Activated CD8-positive, alpha-beta memory T cell treated with anti-CD3 and anti-CD28 coated beads for 1 hour (primary cell): Measurements from ENCODE around the gene MED12L.

ENCODE experiments used
- DNase-seq, 2 donors: peaks; one replicate each; pipeline ENCODE4 v3.0.0-alpha.2; 2020; ENCODE audit warnings: low read depth in 1 of 2; ENCODE audit errors: extremely low read depth in 1 of 2

MED12L gene

DNA sequence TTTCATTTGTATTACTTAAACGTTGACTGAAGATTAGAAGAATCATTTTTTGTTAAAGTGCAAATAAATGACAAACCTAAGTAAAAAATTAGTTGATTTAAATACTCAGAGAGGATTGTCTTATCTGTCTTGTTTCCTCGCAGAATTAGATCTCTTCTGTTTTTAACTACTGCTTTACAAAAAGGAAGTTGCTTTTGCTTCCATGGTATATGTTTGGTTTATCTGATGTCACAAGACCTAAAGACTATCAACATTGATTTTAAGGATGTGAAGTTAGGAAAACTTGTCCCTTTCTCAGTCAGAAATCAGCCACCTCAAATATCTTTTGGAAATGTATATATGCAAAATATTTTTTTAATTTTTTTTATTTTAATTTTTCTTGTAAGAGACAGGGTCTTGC lies 88.9 kb downstream of the MED12L start:
- no peak for DNase-seq

DNA sequence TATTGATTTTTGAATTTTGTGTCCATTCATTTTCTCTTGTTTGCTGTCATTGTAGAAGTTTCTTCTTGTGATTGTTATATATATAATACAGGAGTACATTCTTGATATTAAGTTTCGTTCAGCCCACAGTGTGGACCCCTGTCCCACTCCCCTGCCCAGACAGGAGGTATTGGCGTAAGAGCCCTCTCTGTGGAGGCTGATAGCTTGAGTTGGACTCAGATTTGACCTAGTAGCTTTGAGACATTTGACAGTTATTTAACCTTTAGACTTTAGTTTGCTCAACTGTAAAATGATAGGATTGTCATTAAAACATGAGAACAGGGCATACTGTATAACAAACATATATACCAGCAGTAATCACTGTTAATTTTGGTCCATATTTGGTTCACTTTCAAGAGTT lies 90.5 kb downstream of the MED12L start:
- no peak for DNase-seq

DNA sequence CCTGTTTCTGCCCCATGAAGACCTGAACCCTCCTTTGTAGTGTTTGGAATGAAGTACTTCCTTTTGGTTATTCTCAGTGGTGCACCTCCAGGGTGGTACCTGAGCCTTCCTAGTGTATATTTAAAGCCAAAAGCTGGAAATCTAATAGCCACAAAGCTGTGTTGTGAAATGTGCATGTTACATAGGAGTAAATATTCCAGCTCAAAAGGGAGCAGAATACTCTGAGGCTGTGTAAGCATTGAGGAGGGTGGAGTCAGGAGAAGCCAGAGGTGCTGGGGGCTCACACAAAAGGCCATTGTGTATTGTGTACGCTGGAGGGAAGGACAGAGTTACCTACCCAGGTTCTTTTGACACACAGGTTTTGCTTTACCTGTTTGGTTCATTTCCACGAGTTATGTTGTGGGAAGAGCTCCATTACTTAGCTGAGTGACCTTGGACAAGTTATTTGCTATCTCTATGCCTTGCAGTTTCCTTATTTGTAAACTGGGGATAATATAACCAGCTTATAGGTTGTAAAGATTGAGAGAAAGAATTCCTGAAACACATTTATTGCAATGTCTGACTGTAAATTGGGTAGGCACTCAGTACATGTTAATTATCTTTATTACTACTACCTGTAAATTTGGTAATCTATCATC lies 92.9 kb downstream of the MED12L start:
- DNase-seq: no peak

DNA sequence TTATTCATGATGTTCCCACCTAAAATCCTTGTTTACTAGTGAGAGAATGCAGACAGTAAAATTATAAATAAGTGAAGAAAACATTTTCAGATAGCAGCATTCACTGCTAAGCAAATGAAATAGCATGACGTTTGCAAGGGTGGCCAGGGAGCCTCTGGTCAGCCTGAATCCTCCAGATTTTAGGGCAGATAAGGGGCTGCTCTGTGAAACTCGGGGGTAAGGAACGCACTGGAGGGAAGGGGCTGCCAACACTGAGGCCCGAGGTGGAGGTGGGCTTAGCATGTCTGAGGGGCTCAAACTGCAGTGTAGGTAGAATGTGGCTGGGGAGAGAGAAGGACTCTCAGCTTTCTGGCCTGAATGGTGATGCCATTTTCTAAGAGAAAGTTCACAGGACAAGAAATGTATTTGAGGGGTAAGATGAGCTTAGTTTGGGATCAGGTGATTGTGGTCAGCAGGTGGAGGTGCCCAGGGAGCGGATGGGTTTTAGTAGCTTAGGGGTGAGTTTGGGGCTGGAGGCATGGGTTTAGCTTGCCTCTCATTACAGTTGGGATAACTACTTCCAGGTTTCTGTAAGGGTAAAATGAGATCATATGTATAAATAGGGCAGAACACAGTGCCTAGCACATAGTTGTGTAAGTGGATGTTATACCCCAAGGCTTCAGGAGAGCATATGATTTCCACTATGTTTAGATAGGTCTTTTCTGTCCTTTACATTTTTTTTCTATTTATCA lies 97.0 kb downstream of the MED12L start:
- DNase-seq: no peak

DNA sequence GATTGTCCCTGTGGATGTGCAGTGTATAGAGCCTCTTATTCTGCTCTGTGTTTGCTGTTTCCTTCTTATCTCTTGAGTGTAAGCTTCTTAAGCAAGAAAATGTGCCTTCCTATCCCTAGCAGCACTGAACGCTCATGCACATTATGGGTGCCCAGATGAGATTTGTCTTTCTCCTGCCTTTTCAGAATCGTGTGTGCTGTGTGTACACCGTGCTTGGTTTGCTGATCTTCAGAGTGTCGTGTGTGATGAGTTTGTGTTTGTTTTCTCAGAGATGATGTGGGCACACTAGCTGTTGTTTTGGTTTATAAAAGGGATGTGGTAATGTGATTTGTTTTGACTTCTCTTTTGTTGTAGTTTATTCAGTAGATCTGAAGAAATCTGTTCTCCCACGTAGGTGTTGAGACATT lies 97.8 kb downstream of the MED12L start:
- no peak for DNase-seq

DNA sequence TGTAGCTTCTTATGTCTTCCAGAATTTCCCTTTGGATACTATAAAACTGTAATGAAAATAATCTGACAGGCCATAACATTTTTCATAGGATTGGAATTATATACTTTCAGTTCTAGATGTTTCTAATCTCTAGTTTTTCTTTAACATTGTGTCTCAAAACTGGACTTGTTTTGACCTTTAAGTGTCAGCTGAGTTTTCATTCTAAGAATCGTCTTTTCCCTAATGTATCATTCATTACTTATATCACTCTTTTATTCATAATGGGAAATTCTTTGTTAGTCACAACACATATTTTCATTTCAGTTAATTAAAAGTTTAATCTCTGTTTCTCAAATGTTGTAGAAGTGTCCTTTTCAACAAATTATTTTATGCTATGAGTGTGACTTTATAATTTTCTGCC lies 105.6 kb downstream of the MED12L start:
- no peak for DNase-seq

DNA sequence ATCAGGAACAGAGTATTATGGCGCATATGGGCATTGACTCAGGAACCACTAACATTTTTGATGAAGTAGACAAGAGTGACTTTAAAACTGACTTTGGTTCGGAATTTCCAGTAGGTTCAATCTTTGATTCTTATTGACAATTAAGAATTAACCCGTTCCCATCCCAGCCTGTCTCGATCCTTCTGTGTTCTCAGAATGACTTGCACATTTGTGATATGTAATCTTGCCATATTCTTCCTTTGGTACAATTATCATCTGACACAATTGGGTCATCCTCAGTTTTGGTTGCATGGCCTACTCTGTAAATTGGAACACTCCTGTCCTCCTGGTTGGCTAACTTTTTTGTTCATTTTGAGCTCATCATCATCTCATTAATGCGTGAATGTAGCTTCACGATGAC lies 107.1 kb downstream of the MED12L start:
- no peak for DNase-seq

DNA sequence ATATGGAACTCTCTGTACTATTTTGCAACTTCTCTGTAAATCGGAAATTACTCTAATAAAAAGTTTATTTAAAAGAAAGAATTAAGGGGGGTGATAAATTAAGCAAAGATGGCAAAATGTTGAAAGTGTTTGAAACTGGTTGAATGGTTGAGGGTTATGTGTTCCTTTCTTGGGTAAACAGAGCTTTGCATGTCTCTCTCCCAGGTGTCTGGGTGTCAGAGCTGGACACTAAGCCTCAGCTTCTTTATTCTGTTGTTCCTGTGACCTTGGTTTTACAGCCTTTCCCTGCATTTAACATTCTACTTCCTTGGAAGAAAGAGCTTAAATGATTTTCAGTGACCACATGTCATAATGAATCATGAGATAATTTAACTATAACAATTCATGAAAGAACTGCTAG lies 110.4 kb downstream of the MED12L start:
- no peak for DNase-seq

DNA sequence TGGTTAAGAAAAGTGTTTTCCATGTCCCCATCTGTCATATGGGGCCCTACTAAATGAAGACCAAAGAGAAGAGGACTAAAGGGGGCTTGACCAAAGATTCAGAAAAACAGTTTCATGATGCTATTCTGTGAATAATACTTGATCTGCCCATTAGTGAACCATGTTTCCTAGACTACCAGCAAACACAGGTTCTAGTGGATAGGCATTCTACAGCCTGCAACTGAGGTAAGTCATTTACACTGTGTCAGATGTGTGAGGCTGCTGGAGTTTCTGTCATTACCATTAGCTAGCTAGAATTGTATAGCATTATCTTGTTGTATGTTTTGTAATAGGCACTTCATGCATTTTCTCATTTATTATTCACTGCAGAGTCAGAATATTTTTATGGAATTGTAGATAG lies 111.0 kb downstream of the MED12L start:
- no peak for DNase-seq

DNA sequence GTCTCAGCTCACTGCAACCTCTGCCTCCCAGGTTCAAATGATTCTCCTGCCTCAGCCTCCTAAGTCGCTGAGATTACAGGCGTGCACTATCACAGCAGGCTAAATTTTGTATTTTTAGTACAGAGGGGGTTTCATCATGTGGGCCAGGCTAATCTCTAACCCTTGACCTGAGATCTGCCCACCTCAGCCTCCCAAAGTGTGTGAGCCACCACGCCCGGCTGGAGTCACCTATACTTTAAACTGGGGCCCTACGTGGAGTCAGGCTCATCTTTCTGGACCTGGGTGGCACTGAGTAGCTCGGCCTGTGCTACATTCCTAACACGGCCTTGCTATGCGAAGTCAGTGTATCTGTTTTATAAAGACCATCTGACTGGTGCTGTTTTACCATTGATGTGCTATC lies 111.8 kb downstream of the MED12L start:
- no peak for DNase-seq

DNA sequence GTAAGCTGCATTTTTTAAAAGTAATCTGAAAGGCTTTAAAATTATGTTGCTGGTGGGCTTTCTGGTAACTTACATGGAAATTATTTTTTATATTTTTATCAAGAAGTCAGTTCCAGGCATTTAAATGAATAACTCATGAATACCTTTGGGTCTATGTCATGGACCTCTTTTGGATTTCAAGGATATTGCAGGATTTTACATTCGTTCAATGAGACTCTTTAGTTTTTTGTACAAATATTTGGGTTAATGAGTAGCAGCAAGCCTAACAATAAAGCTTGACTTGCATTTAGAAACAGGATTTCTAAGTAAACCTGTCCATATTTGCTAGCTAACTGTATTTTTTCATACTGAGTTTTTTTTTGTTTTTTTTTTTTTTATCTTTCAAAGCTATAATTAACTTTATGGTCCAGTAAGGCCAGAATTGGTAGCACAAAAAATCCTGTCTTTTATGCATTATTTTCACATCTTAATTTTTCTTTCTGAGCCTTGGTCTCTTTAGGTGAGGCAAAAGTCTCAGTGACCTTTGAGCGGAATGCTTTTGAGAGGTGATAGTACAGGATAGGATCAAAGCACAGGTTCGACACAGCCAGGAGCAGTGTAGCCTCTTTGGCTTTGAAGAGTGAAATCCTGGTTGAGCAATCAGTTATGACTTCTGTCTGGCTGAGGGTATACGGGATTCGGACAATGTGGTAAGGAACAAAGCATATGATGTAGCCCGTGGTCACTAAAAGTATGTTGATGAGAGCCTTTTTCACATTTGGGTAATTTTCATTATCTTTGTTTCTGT lies 112.7 kb downstream of the MED12L start:
- DNase-seq: no peak

DNA sequence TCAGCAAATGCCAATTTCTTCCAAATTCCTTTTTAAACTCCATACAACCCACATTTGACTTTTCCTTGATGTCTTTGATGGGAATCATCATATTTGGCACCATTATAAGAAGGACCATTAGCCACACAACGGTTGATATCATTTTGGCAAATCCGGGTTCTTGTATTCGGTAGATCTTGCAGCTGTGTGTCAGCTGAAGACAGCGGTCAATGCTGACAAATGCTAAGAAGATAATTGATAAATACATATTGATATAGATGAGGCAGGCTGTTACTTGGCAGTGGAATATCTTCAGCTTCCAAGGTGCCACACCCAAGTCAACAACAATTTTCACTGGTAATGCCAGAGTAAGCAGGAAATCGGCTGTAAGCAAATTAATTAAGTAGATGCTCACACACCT lies 113.4 kb downstream of the MED12L start:
- DNase-seq: no peak

DNA sequence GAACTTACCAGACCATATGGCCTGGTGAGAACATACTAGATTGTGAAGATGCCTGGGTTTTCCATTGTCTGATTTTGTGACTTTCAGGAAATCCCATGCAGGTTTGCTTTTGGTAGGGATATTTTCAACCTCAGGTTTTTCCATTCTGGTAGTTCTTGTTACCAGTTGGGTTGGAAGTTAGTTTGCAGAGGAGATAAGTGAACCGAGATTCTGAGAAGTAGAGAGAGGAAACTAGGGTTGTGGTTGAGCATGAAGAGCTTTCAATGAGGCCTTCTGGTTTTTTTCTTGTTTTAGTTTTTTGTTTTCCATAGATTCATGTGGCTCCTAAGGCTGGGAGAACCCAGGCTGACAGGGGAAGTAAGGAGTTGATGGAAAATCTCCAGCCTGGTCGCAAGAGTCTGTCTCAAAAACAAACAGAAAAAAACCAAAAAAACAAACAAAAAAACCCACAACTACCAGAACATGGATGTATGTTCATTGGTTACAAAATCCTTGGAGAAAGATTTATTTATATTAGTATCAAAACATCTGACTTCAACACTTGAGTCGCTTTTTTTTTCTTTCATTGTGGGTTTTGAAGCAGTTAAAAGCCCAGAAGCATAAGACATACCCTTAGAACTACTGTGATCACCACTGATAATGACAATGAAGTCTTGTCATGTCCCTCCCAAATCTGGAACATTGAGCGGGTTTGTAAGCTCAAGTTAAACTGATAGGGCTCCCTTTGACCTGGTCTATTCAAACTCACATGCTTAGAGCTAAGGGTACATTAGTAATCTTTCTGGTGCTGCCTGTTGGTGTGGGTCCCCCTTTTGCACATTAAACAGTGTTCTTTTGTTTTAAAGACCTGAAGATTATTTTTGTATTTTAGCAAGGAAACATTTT lies 114.3 kb downstream of the MED12L start:
- DNase-seq: no peak

DNA sequence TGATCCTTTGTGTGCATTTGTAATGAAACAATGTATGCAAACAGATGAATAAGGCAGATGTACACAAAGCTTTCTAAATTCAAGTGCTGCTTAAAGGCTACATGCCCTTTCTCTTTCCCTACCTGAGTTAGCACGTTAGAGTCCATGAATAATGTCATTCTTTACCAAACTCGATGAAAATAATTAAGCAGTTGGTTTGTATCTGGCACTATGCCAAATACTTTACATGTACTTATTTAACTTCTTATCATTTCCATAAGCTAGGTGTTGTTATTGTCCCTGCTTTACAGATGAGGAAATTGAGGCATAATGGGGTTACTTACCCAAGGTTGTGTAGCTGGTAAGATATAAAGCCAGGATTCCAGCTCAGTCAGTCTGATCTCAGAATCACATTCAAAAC lies 115.1 kb downstream of the MED12L start:
- no peak for DNase-seq

DNA sequence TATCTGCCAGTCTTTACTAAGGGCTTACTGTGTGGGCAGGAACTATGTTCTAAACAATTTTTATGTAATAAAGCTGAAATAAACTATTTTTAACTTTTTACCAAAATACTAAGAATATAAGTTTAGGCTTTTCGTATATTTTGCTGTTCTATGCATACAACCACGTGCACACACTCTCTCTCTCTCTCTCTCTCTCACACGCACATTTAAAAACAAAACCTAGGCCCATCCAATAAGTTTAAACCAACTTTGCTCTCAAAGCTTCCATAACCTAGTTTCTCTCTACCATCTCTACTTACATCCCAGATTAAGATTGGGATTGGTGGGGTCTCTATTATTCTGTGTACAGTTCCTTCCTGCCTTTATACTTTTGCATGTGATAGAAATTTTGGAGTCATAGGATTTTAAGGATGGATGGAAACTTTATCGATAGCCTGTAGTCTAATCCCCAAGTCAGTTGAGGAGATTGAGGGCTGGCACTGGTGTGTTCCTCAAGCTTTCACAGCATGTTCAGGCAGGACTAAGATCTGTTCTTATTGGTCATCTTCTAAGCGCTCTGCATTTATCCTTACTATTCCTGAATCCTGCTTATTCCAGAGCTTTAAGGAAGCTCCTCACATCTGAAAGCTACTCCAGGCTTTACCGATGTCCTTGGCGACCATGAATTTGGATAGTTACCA lies 115.7 kb downstream of the MED12L start:
- no peak for DNase-seq

DNA sequence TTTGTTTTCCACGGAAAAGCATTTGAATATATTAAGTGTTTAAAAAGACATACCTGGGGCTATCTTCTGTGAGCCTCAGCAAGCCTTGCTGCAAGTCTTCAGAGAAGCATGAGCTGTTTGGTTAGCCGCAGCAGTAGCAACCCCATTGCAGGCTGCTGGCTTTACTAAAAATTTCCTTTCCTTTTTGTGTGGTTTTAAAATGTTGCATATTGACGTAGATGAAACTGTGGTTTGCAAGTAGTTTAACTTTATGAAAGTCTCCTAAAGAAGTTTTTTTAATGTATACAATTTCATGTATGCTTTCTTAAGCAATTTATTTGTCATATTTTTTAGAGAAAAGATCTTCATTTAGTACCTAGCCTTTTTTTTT lies 117.6 kb downstream of the MED12L start, which contains the start of gene GPR171:
Gene GPR171 (minus strand): TSS at position 166 of the 370 bp plus-strand sequence. CDS start 3,830 bp downstream, outside the sequence.
- DNase-seq: peak; percentile 45 to 50

DNA sequence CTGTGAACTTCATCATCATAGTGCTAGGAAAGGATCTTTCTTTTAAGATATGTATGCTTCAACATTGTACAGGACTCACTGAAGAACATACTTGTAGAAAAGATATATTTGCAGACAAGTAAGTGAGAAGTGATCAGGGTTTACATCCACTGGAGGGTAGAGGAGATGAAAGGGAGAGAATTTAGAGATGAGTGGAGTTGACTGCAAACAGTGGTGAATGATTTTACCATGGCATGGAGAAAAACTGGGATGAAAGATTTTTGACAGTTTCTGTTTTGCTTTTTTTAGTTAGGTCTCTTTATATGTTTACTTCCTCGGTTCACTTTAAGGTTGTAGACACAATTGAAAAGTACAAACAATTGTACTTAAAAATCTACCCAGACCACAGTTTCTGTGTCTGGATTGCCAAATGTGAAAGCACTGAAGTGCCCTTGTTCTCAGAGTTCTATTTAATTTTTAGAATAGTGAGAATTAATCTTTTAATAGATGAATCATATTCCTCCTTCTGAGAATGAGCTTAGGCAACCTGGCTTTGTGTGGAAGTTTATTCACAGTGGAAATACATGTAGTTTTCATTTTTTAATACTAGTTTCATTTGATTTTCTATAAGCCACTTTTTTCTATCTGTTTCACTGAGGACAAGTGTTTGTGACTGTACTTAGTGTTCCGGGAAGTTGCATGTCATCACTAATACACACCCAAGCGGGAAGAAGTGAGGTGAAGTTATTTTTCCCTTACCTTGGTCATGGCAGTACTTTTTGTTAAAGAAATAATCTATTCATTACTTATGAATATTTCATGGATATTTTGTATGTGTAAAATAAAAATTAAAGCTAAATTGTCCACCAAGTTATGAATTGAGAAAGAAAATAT lies 119.3 kb downstream of the MED12L start:
- DNase-seq: no peak

DNA sequence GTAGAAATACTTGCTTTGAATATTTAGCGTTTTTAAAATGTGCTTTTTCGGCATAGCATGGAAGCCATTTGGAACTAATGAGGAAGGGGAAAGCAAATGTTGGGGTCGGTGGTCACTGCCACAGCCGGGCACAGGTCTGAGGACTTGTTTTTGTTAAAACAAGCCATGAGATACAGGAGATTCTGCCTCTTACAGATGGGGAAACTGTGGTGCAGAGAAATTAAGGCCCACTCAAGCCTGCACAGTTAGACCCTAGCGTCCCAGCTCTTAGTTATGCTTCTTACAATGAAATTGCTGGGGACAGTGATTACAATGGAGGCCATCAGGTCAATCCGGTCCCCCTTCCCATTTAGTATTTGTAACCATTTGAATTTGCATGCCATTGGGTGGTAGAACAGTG lies 120.0 kb downstream of the MED12L start:
- DNase-seq: no peak

DNA sequence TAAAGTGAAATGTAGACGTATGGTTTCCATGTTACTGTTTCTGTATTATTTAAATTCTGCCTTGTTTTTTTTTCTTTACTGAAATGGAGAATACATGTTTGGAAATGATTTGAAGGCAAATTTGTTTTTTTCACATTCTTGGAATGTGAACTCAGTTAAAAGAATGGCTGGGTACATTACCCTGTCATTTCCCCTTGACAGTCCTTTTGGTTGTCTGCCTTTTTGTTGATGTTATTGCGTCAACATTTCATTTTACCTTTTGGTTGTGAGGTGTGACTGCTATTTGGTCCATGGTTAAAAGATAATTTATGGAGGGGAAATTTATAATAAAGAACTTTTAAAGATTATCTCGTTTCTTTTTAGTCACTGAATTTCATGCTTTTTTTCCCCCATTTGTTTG lies 120.7 kb downstream of the MED12L start:
- DNase-seq: no peak
